GM21723 (cell line): ENCODE results near the gene NELL1.

ENCODE experiments used
- ATAC-seq: cut with Tn5 transposase; IDR thresholded peaks from one replicate; pipeline ENCODE4 v1.9.1; 2021; ENCODE audit warnings: mild to moderate bottlenecking, moderate library complexity; ENCODE audit not compliant: unreplicated experiment

The NELL1 gene

GRCh38 chr11:21295508-21295907, 626.1 kb downstream of the NELL1 start:
- no peak for ATAC-seq

- ATAC-seq = no peak
Measured at GRCh38 chr11:21301981-21302380, 632.6 kb downstream of the NELL1 start.

- no peak for ATAC-seq
Measured at GRCh38 chr11:21306739-21307358, 637.5 kb downstream of the NELL1 start.

GRCh38 chr11:21307874-21308273, 638.5 kb downstream of the NELL1 start:
- ATAC-seq = no peak

- ATAC-seq = no peak
Measured at GRCh38 chr11:21316591-21316990, 647.2 kb downstream of the NELL1 start.

- no peak for ATAC-seq
Measured at GRCh38 chr11:21321072-21321471, 651.7 kb downstream of the NELL1 start.

- ATAC-seq = no peak
Measured at GRCh38 chr11:21321530-21321929, 652.1 kb downstream of the NELL1 start.

- ATAC-seq = no peak
Measured at GRCh38 chr11:21323617-21324016, 654.2 kb downstream of the NELL1 start.

- ATAC-seq = no peak
Measured at GRCh38 chr11:21343204-21343603, 673.8 kb downstream of the NELL1 start.

- no peak for ATAC-seq
Measured at GRCh38 chr11:21346361-21346760, 677.0 kb downstream of the NELL1 start.

- ATAC-seq = no peak
Measured at GRCh38 chr11:21350613-21351012, 681.2 kb downstream of the NELL1 start.

- ATAC-seq = no peak
Measured at GRCh38 chr11:21353425-21353824, 684.0 kb downstream of the NELL1 start.

- ATAC-seq = no peak
Measured at GRCh38 chr11:21364866-21365624, 695.7 kb downstream of the NELL1 start.

GRCh38 chr11:21369947-21370346, 700.6 kb downstream of the NELL1 start:
- no peak for ATAC-seq

- ATAC-seq = no peak
Measured at GRCh38 chr11:21371044-21371443, 701.7 kb downstream of the NELL1 start.

- ATAC-seq = no peak
Measured at GRCh38 chr11:21372672-21373071, 703.3 kb downstream of the NELL1 start.

- no peak for ATAC-seq
Measured at GRCh38 chr11:21374376-21374775, 705.0 kb downstream of the NELL1 start.

GRCh38 chr11:21385669-21386440, 716.5 kb downstream of the NELL1 start:
- no peak for ATAC-seq

- ATAC-seq = no peak
Measured at GRCh38 chr11:21390430-21390829, 721.0 kb downstream of the NELL1 start.

GRCh38 chr11:21396342-21397008, 727.1 kb downstream of the NELL1 start:
- ATAC-seq = no peak

GRCh38 chr11:21398195-21398594, 728.8 kb downstream of the NELL1 start:
- ATAC-seq = no peak
